Right ventricle myocardium superior (tissue), 1 donor: ENCODE data around the gene ABCC6. TPM values are rescaled to one million over a fixed set of nuclear protein-coding genes. Genes with fewer than 3 reads are reported as not detected.
A peak's percentile ranks its signal among the peaks of the same experiment; 100 is the strongest.

ENCODE experiments used
- ATAC-seq: fragments of 200-7000 bp; cut with Tn5 transposase; one replicate; pipeline ENCODE4 v1.9.1; 2020; ENCODE audit warnings: mild to moderate bottlenecking; ENCODE audit not compliant: poor library complexity
- DNase-seq: peaks from one replicate; pipeline ENCODE4 v3.0.0-alpha.2; 2020
- intact Hi-C: fragments of 100-400 bp; cut with DNase I; formaldehyde crosslinking; loops from one replicate; pipeline ENCODE4 v1.11.2; 2022
- total RNA-seq: library from RNA; stranded (reverse); fragmentation: NEBNext Ultra II Directional; extraction: Animal tissue kit (Norgen Biotek cat#: 25700); gene quantifications from one replicate; pipeline ENCODE4 v1.2.1, GENCODE V29; 2021
- donor health status: DM: no; HTN: yes; CAD: no; lungs with severe emphysema.

The ABCC6 gene
- total RNA-seq, 1 donor from 2014 or later = 1.5 TPM

DNA sequence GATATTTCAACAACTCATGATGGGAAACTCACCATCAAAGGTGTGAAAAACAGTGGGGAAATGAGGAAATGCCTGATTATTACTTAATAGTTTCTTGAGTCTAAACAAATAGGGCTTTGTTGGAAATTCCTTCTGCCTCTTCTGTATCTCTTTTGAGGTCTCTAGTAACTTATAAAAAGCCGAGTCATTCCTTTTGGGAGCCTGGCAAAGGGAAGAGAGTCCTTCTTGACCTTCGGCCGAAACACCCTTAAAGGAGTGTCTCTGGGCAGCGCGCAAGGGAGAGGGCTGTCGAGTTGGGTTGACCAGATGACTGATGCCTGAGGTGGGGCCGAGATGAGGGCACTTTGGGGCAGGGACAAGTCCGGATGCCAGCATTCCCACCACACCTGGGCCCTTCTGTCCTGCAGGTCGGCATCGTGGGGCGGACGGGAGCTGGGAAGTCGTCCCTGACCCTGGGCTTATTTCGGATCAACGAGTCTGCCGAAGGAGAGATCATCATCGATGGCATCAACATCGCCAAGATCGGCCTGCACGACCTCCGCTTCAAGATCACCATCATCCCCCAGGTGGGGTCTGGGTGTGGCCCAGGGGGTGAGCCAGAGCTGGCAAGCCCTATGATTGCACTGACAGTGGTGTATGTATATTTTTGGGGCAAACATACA, 89.2 kb downstream of the ABCC6 start:
- intact Hi-C loops = no loop called here
- no peak for DNase-seq
- ATAC-seq = no peak

DNA sequence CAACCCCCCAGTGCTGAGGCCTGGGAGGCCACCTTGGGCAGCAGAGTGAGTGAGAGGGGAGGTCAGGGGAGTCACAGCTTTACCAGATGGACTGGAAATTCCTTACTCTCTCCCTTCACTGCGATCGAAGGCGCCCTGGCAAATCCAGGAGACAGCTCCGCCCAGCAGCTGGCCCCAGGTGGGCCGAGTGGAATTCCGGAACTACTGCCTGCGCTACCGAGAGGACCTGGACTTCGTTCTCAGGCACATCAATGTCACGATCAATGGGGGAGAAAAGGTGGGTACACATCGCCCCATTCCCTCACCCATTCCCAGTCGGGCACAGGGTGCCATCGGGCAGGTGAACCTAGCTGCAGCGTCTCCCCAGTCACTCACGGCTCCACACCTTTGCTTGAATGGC, 91.6 kb downstream of the ABCC6 start:
- DNase-seq (no peak), ATAC-seq (no peak)
- intact Hi-C loops = no loop called here

DNA sequence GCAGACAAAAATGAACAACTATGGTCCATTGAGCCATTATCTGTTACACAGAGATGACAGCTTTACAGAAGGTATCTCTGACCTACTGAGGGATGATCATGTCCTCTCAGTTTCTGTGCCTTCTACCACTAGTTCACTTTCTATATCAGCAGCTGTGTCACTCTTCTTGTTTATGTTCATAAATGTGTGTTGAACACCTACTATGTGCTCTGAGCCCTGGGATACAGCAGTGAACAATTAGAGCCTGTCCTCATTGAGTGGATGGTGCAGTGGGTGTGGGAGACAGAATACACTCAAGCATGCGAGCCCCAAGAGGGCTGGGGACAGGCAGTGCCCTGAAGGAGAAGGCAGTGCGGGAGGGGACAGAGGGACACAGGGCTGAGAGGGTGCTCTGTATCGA, 92.1 kb downstream of the ABCC6 start:
- DNase-seq (no peak), ATAC-seq (no peak)
- intact Hi-C loops = no loop called here

DNA sequence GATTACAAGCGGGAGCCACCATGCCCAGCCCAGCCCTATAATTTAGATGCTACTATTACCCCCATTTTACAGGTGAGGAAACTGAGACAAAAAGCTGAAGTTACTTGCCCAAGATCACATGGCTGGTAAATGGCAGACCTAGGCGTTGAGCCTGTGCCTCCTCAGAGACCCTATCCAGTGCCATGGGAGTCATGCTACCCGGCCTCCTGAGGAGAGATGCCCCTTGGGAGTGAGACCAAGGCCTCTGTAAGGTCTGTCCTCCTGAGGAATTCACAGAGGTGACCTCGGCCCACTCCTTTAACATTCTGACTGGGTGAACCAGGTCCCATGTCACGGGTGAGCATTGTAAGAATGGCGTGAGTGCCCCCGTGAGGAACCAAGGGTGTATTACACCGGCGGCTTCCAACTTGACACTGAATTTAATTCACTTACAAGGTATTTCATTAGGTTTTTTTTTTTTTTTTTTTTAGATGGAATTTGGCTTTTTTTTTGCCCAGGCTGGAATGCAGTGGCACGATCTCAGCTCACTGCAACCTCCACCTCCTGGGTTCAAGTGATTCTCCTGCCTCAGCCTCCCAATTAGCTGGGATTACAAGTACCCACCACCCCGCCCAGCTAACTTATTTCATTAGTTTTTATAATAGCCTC, 95.7 kb downstream of the ABCC6 start:
- intact Hi-C loops = loop anchor here (5.0 kb wide), 2 partner anchors 250 to 360 kb away; no protein-coding TSS in a partner anchor
- ATAC-seq (peak; percentile 90), DNase-seq (peak; percentile 69)

DNA sequence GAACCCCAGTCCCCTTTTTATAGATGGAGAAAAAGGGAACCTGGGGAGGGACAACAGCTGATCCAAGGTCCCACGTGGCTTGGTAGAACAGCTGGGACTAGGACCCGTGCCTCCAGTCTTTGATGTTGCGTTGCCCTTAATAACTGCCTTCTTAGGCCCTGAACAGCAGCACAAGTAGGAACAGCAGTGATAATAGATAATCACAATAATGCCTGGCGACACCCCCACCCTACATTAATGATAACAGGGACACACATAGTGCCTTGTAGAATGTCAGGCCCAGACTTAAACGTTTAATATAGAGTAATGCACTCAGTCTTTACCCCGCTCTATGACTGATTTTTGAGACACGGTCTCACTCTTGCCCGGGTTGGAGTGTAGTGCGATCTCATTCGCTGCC, 96.4 kb downstream of the ABCC6 start:
- intact Hi-C loops = loop anchor here (5.0 kb wide), 2 partner anchors 250 to 360 kb away; no protein-coding TSS in a partner anchor
- ATAC-seq (peak; percentile 22), DNase-seq (no peak)

DNA sequence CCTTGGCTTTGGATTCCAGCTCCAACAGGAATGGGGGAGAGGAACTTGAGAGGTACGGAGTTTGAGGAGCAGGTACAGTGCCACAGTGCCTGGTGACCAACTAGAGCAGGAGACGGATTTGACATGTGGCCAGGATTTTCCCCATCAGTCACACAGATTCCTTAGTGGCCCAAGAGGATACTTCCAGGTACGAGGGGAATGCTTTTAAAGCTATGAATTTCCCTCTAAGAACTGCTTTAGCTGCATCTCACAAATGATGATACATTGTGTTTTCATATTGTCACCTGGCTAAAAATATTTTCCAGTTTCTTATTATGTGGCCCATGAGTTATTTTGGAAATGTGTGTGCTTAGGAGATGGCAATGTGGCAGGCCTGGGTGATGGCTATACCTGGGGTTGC, 98.3 kb downstream of the ABCC6 start:
- intact Hi-C loops = loop anchor here (5.0 kb wide), 2 partner anchors 248 to 358 kb away; no protein-coding TSS in a partner anchor
- no peak for ATAC-seq
- DNase-seq = no peak

DNA sequence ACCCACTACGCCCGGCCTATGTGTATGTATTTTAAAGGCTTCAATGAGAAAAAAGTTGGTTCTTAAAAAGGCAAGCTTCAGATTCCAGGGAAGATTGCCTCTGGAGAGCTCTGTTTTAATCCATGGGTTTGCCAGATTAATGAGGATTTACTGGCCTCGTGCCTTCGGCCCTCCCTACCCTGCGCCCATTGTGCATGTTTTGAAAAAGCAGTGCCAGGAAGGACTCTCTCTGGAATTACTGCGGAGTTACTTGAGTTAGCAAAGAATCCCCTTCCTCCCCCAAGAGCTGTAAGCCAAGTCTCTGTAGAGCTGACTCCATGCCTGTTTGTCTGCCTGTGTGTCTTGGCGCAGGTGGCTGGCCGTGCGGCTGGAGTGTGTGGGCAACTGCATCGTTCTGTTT, 98.9 kb downstream of the ABCC6 start:
- intact Hi-C loops = no loop called here
- ATAC-seq (no peak), DNase-seq (no peak)

DNA sequence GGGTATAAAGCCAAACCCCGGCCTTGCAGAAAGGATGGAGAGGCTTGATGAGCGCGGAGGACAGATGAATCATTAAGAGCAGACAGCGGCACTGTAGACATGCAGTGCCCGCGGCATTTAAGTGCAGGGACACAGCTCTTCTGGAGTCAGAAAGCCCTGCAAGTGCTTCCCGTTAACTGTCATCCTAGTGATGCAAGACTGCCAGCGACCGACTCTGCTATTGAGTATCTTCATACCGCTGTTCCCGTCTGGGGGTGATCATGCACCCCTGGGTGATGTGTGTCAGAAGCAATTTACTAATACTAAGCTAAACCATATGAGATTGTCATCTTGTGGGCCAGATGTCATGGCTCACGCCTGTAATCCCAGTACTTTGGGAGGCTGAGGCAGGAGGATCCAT, 101.0 kb downstream of the ABCC6 start:
- DNase-seq (no peak), ATAC-seq (no peak)
- intact Hi-C loops = no loop called here

DNA sequence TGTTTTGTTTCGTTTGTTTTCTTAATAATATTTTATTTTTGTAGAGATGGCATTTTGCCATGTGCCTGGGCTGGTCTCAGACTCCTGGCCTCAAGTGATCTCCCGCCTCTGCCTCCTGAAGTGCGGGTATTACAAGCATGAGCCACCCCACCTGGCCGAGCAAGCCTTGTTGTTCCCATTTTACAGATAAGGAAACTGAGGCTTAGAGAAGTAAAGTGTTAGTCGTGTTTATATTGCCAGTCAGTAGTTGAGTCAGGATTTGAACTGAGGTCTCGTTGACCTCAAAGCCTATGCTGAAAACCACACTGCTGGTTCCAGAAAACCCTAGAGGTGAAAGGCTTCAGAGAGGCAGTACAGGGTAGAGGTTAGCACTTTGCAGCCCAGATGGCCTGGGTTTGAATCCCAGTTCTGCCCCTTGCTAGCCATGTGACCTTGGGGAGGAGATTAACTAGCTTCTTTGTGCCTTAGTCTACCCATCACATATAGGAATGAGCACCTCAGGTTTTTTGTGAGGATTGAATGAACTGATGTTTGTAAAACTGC, 102.0 kb downstream of the ABCC6 start:
- DNase-seq = no peak
- intact Hi-C loops = no loop called here
- no peak for ATAC-seq

DNA sequence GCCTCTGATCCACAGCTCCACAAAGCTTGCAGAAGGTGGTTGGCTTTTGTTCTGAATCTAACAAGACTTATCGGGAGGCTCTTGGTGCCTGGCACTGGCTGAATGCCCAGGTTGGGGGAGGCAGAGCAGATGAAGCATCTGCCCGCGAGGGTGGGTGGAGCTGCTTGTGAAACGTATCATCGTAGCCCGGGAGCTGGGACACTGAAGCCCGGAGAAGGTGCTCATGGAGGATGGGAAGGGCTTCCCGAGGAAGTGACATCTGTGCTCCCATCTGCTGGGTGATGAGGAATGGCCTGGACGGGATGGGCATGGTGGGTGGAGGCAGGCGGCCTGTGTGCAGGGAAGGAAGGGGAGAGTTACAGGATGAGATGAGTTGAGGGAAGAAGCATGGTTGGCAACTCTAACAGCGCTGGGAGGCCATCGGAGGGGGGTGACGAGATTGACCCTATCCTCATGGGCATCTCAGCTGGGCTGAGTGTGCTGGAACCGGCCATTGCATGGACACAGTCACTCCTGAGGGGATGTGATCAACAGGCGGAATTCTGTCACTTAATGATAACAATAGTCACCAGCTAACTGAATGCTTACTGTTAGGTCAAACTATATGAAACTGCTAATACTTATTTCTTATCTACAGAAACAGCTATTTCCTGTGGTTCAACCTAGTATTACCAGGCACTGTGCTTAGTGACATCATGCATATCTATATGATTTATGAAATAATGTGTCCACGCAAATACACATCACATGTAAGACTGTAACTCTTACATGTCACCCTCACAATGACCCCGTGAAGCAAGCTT, 102.7 kb downstream of the ABCC6 start:
- DNase-seq = peak; percentile 83
- intact Hi-C loops = no loop called here
- ATAC-seq = peak; percentile 83

DNA sequence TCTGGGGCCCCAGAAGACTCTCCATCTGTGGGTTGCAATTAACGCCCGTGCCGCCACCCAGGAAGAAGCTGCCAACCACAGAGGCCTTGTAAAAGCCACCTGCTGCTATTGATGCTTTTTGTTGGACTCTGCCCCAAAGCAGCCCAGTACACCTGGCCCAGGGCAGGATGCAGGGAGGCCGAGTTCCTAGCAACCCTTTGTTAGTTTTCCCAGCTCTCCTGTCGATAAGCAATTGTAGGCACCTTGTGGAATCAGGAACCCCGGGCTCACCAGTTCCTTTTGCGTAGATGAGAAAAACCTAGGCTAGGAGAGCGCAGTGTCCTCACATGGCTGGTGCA, 103.3 kb downstream of the ABCC6 start:
- intact Hi-C loops = no loop called here
- DNase-seq = no peak
- no peak for ATAC-seq

DNA sequence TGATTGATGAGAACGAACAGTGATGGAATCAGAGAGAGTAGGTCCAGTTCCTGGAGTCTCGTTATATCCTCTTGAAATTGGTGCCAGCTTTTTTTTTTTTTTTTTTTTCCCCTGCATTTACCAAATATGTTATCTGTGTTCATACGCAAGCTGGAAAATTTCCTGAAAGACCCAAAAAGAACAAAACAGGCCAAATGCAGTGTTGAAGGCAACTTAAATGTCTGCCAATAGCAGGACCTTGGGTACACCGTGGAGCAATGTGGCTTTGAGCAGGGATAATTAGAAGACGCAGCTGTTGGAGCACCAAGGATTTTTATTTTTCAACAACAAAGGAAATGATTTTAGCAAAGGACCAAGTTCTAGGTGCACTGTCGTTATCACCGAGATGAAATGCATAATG, 105.0 kb downstream of the ABCC6 start:
- intact Hi-C loops = no loop called here
- no peak for ATAC-seq
- no peak for DNase-seq

DNA sequence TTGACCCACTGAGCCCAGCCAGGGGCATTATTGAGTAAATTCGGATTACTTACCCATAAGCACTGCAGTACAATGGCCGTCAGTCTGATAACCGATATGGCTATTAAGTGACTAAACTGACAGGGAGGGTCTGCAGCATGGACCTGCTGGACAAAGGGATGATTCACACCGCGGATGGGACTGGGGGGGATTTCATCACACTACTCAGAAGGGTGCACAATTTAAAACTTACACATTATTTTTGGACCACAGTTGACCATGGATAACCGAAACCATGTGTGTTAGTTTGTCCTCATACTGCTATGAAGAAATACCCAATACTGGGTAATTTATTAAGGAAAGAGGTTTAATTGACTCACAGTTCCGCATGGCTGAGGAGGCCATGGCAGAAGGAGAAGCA, 106.5 kb downstream of the ABCC6 start:
- no peak for DNase-seq
- ATAC-seq = no peak
- intact Hi-C loops = no loop called here

DNA sequence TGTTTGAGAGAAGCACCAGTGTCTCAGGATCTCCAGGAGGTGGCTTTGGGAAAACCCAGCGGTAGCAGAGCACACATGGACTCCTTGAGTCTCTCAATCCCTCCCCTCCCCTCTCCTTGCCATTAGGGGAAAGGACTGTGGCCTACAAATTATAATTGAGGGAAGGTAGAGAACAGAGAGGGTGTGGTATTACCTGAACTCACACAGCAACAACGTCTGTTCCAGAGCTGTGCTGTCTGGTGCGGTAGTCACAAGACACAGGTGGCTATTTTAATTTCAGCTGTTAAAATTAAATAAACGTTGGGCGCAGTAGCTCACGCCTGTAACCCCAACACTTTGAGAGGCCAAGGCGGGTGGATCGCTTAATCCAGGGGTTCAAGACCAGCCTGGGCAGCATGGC, 110.2 kb downstream of the ABCC6 start:
- ATAC-seq (no peak), DNase-seq (no peak)
- intact Hi-C loops = no loop called here

DNA sequence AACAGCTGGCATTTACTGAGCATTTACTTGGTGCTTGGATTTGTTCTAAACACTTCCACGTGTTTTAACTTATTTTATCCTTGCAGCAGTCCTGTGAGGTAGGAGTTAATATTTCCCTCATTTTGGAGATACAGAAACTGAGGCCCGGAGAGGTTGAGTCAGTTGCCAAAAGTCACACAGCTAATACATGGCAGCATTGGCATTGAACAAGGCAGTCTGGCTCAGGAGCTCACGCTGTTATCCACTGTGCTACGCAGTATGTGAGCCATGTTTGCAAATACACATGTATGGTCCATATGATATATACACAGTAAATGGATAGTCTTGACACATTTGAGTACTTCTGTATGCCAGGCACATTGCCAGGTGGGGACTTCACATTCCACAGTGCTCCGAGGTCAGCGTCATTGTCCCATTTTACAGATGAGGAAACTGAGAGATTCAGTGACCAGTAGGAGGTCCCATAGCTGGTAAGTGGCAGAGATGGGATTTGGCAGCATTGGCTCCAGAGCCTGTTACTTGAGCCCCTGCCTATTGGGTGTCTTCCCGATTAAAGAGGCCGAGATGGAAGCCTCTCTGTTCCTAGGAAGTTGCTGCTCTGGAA, 110.7 kb downstream of the ABCC6 start:
- intact Hi-C loops = no loop called here
- ATAC-seq (no peak), DNase-seq (no peak)

DNA sequence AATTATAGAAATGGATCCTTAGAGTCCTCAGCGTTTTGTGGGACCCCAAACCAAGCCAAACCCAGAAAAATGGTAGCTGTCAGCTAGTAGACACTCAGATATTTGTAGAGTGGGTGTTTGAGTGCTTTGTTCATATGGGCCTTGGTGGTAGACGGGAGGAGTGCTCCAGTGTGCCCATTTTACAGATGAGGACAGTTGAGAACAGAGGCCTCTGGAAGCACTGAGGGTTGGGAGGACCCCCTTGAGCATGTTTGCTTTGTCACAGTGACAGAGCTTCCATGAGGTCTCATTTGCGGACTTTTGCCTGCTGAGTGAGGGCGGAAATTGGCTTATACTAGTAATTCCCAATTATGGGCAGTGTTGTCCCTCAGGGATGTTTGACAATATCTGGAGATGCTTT, 111.7 kb downstream of the ABCC6 start:
- intact Hi-C loops = no loop called here
- DNase-seq (no peak), ATAC-seq (no peak)

DNA sequence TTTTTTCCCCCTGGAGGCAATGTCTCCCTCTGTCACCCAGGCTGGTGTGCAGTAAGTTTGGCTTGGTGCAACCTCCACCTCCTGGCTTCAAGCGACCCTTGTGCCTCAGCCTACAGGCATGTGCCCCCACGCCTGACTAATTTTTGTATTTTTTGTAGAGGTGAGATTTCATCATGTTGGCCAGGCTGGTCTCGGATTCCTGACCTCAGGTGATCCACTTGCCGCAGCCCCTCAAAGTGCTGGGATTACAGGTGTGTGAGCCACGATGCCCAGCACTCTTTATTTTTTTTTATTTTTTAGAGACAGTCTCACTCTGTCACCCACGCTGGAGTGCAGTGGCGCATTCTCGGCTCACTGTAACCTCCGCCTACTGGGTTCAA, 113.2 kb downstream of the ABCC6 start:
- ATAC-seq = no peak
- intact Hi-C loops = no loop called here

DNA sequence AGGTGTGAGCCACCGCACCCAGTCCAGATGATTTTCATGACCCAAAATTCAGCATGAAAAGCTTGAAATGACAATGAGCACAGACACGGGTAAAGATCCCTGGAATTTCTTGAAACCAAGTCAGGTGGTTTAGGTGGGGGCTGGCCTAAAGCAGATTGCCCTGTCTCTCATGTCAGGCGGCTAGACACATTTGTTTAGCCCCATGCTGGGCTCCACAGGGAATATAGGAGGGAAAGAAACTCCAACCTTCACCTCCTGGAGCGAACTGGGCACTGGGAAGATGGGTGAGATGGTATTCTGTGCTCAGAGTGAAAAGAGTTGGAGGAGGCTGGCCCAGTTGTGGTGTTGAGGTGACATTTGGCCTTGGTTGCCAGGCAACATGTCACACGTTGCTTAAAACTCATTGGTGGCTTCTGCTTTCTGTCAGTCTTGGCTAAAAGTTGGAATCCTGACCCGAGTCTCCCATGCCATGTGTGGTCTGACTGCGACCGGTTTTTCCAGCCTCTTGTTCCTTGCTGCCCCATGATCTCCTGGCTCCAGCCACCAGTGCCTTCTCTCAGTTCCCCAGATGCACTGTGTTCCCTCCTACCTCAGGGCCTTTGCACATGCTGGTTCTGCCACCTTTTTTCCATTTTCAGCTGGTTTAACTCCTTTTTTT, 113.7 kb downstream of the ABCC6 start:
- DNase-seq (no peak), ATAC-seq (no peak)
- intact Hi-C loops = no loop called here

More for the DNA sequence above, 113.2 kb downstream of the ABCC6 start:
- DNase-seq = no peak

DNA sequence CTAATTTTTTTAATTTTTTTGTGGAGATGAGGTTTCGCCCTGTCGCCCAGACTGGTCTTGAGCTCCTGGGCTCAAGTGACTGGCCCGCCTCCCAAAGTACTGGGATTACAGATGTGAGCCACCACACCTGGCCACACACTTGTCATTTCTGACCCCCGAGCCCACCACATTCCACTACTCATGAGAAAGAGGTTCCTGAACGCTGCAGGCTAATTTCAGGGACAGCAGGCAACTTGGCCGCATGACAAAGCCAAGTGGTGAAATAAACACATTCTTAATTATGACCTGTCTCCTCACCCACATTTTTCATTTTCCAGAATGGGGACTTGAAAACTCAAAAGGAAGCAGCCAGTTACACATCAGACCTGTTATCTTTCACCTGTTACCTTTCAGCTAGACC, 114.5 kb downstream of the ABCC6 start:
- no peak for ATAC-seq
- intact Hi-C loops = no loop called here
- DNase-seq = no peak
